ENCODE results near the gene BECN2.

The BECN2 gene

GRCh38 chr1:241972703-241973369, 15.3 kb downstream of the BECN2 start:
- H3K27me3 ChIP-seq (ENCODE audit: insufficient read depth, low read length), result no peaks in the 10 kb centered on the region
- no peaks in the 10 kb centered on the region for H3K79me2 ChIP-seq (ENCODE audit: insufficient read depth, low read length)
- no peaks in the 10 kb centered on the region for H4K20me1 ChIP-seq (ENCODE audit: insufficient read depth, low read length)
- no peaks in the 10 kb centered on the region for H3F3A ChIP-seq (ENCODE audit: insufficient read depth, low read length)
- H3K4me3 ChIP-seq (ENCODE audit: low read depth, low read length, poor library complexity, severe bottlenecking), result no peak overlapping the region
- no peaks in the 10 kb centered on the region for H3K4me1 ChIP-seq (ENCODE audit: insufficient read depth, low read length, severe bottlenecking)
- no peaks in the 10 kb centered on the region for H3K36me3 ChIP-seq (ENCODE audit: insufficient read depth, low read length)
- H3K9me3 ChIP-seq (ENCODE audit: low read length), result no peaks in the 10 kb centered on the region
- H3K27ac ChIP-seq (ENCODE audit: low read depth, low read length, poor library complexity, severe bottlenecking), result no peak overlapping the region
- H3K9me2 ChIP-seq (ENCODE audit: low read depth, low read length), result no peaks in the 10 kb centered on the region
- H3K9ac ChIP-seq (ENCODE audit: low read length), result no peak overlapping the region
- no peak overlapping the region for H3K4me2 ChIP-seq (ENCODE audit: low read length)
- H2AFZ ChIP-seq (ENCODE audit: low read length), result no peak overlapping the region
- TF ChIP-seq CTCF (IDR thresholded peaks at IDR 0.05; ENCODE audit: low read length) (no peak), EZH2 (IDR thresholded peaks at IDR 0.05; ENCODE audit: borderline replicate concordance, low read length) (no peak)

- H3K79me2 ChIP-seq (ENCODE audit: insufficient read depth, low read length), result no peaks in the 10 kb centered on the region
- H3K9ac ChIP-seq (ENCODE audit: low read length), result no peak overlapping the region
- H3K27me3 ChIP-seq (ENCODE audit: insufficient read depth, low read length), result no peaks in the 10 kb centered on the region
- H3K27ac ChIP-seq (ENCODE audit: low read depth, low read length, poor library complexity, severe bottlenecking), result no peak overlapping the region
- H3K4me2 ChIP-seq (ENCODE audit: low read length), result no peak overlapping the region
- no peaks in the 10 kb centered on the region for H3K9me3 ChIP-seq (ENCODE audit: low read length)
- H3K36me3 ChIP-seq (ENCODE audit: insufficient read depth, low read length), result no peaks in the 10 kb centered on the region
- H3F3A ChIP-seq (ENCODE audit: insufficient read depth, low read length), result no peaks in the 10 kb centered on the region
- no peaks in the 10 kb centered on the region for H4K20me1 ChIP-seq (ENCODE audit: insufficient read depth, low read length)
- no peak for TF ChIP-seq EZH2 (IDR thresholded peaks at IDR 0.05; ENCODE audit: borderline replicate concordance, low read length)
- TF ChIP-seq CTCF (IDR thresholded peaks at IDR 0.05; ENCODE audit: low read length), result no peak
- H3K4me3 ChIP-seq (ENCODE audit: low read depth, low read length, poor library complexity, severe bottlenecking), result no peak overlapping the region
- no peaks in the 10 kb centered on the region for H3K9me2 ChIP-seq (ENCODE audit: low read depth, low read length)
- no peak overlapping the region for H2AFZ ChIP-seq (ENCODE audit: low read length)
- H3K4me1 ChIP-seq (ENCODE audit: insufficient read depth, low read length, severe bottlenecking), result no peaks in the 10 kb centered on the region
Measured at GRCh38 chr1:241976229-241976628, 18.7 kb downstream of the BECN2 start.

GRCh38 chr1:241979071-241979470, 21.5 kb downstream of the BECN2 start:
- TF ChIP-seq EZH2 (IDR thresholded peaks at IDR 0.05; ENCODE audit: borderline replicate concordance, low read length) (no peak), CTCF (IDR thresholded peaks at IDR 0.05; ENCODE audit: low read length) (no peak)
- Histone ChIP-seq H3K27ac (ENCODE audit: low read depth, low read length, poor library complexity, severe bottlenecking) (no peak overlapping the region), H3K9me2 (ENCODE audit: low read depth, low read length) (no peaks in the 10 kb centered on the region), H3K79me2 (ENCODE audit: insufficient read depth, low read length) (no peaks in the 10 kb centered on the region), H4K20me1 (ENCODE audit: insufficient read depth, low read length) (no peaks in the 10 kb centered on the region), H3K4me2 (ENCODE audit: low read length) (no peak overlapping the region), H3K9ac (ENCODE audit: low read length) (no peak overlapping the region), H3K36me3 (ENCODE audit: insufficient read depth, low read length) (no peaks in the 10 kb centered on the region), H3K4me3 (ENCODE audit: low read depth, low read length, poor library complexity, severe bottlenecking) (no peak overlapping the region), H3K9me3 (ENCODE audit: low read length) (no peaks in the 10 kb centered on the region), H3K27me3 (ENCODE audit: insufficient read depth, low read length) (no peaks in the 10 kb centered on the region), H3F3A (ENCODE audit: insufficient read depth, low read length) (no peaks in the 10 kb centered on the region), H3K4me1 (ENCODE audit: insufficient read depth, low read length, severe bottlenecking) (no peaks in the 10 kb centered on the region), H2AFZ (ENCODE audit: low read length) (no peak overlapping the region)
